ENCODE results near the gene DGKK.

Gene DGKK, protein sequence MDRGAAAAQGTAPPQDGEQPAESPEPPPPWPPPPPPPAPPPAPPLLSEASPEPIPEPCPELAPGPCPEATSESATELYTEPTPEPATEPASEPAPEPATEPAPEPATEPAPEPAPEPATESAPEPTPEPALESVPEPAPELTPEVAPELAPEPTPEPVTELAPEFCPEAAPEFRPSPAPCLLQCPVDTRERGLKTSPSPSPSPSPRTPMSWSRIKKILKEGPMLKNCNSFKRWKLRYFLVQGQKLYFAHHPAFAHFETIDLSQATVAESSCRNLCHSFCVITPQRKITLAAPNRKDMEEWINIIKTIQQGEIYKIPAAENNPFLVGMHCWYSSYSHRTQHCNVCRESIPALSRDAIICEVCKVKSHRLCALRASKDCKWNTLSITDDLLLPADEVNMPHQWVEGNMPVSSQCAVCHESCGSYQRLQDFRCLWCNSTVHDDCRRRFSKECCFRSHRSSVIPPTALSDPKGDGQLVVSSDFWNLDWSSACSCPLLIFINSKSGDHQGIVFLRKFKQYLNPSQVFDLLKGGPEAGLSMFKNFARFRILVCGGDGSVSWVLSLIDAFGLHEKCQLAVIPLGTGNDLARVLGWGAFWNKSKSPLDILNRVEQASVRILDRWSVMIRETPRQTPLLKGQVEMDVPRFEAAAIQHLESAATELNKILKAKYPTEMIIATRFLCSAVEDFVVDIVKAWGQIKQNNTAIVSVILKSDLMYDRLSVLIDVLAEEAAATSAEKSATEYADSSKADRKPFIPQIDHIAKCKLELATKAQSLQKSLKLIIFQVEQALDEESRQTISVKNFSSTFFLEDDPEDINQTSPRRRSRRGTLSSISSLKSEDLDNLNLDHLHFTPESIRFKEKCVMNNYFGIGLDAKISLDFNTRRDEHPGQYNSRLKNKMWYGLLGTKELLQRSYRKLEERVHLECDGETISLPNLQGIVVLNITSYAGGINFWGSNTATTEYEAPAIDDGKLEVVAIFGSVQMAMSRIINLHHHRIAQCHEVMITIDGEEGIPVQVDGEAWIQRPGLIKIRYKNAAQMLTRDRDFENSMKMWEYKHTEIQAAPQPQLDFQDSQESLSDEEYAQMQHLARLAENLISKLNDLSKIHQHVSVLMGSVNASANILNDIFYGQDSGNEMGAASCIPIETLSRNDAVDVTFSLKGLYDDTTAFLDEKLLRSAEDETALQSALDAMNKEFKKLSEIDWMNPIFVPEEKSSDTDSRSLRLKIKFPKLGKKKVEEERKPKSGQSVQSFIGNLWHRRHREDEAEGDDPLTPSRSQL

DNA sequence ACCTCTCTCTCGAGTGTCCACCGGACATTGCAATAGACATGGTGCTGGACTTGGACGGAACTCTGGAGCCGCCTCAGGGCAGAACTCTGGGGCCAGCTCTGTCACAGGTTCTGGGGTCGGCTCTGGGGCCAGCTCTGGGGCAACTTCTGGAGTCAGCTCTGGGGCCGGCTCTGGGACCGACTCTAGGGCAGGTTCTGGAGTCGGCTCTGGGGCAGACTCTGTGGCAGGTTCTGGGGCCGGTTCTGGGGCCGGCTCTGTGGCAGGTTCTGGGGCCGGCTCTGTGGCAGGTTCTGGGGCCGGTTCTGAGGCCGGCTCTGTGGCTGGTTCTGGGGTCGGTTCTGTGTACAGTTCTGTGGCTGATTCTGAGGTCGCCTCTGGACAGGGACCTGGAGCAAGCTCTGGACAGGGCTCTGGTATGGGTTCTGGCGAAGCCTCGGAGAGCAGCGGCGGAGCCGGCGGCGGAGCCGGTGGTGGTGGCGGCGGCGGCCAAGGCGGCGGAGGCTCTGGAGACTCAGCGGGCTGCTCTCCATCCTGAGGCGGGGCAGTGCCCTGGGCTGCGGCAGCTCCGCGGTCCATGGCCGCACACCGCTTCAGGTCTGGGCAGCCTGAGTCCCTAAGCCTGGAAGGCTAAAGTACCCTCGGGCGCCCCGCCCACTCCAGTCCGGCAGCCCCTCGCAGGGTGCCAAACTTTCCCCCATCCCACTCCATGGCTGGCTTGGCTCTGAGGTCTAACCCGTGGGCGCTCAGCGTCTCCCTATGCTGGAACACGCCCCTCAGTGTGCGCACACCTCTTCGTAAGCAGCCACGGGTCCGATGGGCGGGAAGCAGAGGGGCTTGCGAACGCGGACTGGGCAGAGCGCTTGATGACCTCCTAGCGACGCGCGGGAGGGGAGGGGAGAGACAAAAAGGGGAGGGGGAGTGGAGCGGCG is at the start of gene DGKK:
Gene DGKK (minus strand): TSS at position 723 of the 929 bp plus-strand sequence. CDS start 147 bp downstream, at position 576.
- peak within 1 kb of the TSS; percentile 31 for H3K4me3 Mint-ChIP-seq
- H3K27ac Mint-ChIP-seq: no peak within 1 kb of the TSS
- peaks cover 3% of the 10 kb centered on the region for H3K4me1 Mint-ChIP-seq
- H3K9me3 Mint-ChIP-seq: no peaks in the 10 kb centered on the region
- no peaks in the 10 kb centered on the region for H3K36me3 Mint-ChIP-seq
- peaks cover 25% of the 10 kb centered on the region for H3K27me3 Mint-ChIP-seq

DNA sequence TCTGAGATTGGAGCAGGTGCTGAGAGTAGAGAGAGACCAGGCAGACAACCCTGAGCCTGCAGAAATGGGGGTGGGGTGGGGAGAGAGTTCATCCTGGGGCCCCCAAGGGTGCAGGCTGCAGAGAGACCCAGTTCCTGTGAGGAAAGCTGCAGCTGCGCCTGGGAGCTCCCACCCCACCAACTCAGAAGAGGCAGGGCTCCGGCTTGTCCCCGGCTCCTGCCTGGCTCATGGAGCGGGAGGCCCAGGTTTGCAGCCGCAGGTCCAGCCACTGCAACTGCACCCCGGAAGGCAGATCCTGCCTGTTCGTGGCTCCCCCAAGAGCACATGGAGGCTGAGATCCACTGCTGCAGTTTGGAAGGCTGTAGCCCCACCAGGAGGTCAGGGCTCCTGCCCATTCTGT is 44.2 kb upstream of the DGKK start:
- Mint-ChIP-seq H3K9me3 (no peaks in the 10 kb centered on the region), H3K36me3 (no peaks in the 10 kb centered on the region), H3K4me1 (no peaks in the 10 kb centered on the region), H3K4me3 (no peak overlapping the region), H3K27me3 (peaks cover 2% of the 10 kb centered on the region), H3K27ac (no peak overlapping the region)

DNA sequence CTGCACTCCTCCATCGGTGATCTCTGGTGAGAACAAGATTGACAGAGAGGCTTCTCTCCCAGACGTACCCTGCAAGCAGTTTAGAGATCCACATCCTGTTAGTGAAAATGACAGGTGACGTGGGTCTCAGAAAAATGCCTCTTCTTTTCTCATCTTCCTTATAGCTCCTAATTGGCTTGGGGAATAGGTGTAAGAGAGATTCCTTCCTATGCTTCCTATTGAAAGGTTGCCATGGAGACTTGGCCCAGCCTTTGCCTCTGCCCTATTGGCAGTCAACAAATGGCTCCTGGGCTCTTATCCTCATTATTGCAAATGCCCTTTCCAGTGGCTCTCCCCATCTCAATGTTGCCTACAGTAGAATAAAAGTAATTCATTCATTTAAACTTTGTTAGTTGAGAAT is 26.5 kb upstream of the DGKK start:
- Mint-ChIP-seq H3K36me3 (no peaks in the 10 kb centered on the region), H3K27me3 (peaks cover 9% of the 10 kb centered on the region), H3K4me1 (no peaks in the 10 kb centered on the region), H3K4me3 (no peak overlapping the region), H3K27ac (no peak overlapping the region), H3K9me3 (no peaks in the 10 kb centered on the region)

DNA sequence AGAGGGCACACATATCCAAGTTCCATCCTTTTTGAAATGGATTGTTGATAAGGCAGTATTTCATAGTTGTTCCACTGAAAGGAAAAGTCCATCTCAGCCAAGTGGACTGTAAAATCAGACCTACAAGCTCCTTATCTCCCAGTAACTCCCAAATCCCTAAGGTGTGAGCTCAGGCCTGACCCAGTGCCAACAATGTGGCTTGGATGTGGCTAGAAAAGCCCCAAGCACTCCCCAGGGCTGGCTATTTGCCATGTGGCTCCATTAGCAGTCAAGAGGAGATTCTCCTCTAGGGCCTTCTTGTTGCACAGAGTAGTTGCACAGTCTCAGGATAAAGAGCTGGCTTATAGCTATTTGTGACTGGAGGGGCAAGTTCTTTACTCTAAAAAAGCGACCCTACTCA is 25.0 kb upstream of the DGKK start:
- Mint-ChIP-seq H3K36me3 (no peaks in the 10 kb centered on the region), H3K4me3 (no peak overlapping the region), H3K9me3 (no peaks in the 10 kb centered on the region), H3K4me1 (no peaks in the 10 kb centered on the region), H3K27me3 (peaks cover 10% of the 10 kb centered on the region), H3K27ac (no peak overlapping the region)

DNA sequence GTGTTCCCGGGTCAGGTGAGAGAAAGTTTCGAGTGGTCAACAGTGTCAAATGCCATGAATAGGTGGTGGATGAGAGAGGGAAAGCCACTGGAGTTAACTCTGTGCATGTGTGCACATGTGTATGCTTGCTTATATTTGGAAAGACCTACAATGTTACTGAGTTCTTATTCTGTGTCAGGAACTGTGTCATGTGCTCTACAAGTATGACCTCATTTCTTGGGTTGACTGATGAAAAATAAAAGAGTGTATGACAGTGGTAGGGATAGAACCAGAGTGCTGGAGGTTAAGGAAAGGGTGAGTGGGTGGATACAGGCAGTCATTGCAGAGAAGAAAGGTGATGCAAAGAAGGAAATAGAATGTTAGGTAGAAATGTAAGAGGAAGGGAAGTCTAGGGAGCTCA is 22.1 kb upstream of the DGKK start:
- H3K27ac Mint-ChIP-seq: no peak overlapping the region
- H3K36me3 Mint-ChIP-seq: no peaks in the 10 kb centered on the region
- H3K9me3 Mint-ChIP-seq: no peaks in the 10 kb centered on the region
- H3K4me3 Mint-ChIP-seq: no peak overlapping the region
- peaks cover 9% of the 10 kb centered on the region for H3K27me3 Mint-ChIP-seq
- no peaks in the 10 kb centered on the region for H3K4me1 Mint-ChIP-seq

DNA sequence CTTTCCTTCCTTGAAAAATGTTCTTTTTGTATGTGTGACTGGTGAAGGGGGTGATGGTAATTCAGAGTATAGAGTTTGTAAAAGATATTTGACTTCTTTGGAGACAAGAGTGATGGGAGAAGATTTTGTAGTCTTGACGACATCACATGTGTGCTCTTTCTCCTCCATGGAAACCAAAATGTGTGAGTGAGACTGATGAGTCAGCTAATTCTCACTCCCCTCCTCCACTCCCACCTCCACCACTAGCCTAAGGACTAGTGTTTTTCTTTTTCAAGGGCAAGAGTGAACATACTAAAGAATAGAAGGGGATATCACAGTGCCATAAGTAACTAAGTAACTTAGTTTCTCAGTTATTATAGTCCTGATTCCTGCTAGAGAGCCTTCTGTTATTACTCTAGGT is 14.0 kb upstream of the DGKK start:
- Mint-ChIP-seq H3K36me3 (no peaks in the 10 kb centered on the region), H3K4me1 (no peaks in the 10 kb centered on the region), H3K27ac (no peak overlapping the region)

DNA sequence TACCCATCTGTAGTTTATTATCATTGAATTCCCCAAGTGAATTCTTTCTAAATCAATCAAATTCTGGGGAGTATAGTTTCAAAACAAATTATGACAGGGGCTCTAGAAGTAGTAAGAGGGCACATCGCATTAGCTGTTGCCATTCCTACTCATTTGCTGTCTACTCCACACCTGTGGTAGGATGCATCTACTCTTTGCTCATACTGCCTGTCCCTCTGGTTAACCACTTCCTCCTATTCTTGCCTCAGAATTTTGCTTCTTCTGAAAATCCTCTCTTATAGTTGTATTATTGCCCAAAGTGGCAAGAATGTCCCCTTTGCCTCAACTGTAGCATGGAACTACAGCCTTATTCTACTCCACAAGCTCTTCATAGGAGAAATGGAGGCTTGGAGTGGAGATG is 12.7 kb upstream of the DGKK start:
- Mint-ChIP-seq H3K4me1 (no peaks in the 10 kb centered on the region), H3K27me3 (peaks cover 7% of the 10 kb centered on the region), H3K27ac (no peak overlapping the region), H3K9me3 (peaks cover 4% of the 10 kb centered on the region), H3K4me3 (no peak overlapping the region), H3K36me3 (no peaks in the 10 kb centered on the region)

More for the DNA sequence above, 14.0 kb upstream of the DGKK start:
- peaks cover 4% of the 10 kb centered on the region for H3K9me3 Mint-ChIP-seq
- no peak overlapping the region for H3K4me3 Mint-ChIP-seq
- peaks cover 3% of the 10 kb centered on the region for H3K27me3 Mint-ChIP-seq

DNA sequence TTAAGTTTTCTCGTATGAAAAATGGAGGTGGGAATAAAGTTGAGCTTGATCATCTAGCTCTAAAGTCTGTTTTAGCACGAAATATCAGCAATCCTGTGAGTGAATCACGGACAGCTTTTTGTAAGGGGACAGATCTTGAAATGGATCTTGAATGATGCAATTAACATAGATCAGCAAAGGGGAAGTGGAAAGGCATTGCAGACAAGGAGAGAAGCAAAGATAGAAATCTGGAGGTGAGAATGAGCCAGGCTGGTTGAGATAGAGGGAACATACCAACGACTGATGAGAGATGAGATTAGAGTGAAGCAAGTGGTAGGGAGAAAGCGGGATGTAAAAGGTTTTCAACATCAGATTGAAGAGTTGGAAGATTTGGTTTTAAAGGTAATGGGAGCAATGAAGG is 4.6 kb upstream of the DGKK start:
- no peaks in the 10 kb centered on the region for H3K36me3 Mint-ChIP-seq
- H3K9me3 Mint-ChIP-seq: no peaks in the 10 kb centered on the region
- no peak overlapping the region for H3K4me3 Mint-ChIP-seq
- H3K27ac Mint-ChIP-seq: no peak overlapping the region
- peaks cover 12% of the 10 kb centered on the region for H3K27me3 Mint-ChIP-seq
- peaks cover 3% of the 10 kb centered on the region for H3K4me1 Mint-ChIP-seq

DNA sequence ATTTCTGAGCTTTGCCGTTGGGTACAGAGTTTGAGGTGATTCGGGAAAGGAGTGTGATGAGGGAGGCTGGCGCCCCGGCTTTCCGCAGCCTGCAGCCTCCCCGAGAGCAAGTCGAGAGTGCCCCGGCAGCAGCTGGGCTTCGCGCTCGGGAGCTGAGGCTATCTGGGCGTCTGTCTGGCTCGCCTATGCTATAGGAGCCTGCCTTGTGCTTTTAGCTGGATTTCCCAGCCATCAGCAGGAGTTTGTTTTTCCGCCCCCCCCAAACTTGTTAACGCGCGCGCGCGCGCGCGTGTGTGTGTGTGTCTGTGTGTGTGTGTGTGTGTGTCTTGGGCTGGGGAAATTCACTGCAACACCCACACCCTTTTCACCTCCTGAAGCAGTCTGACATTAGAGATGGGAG is 765 bp upstream of the DGKK start:
- H3K4me3 Mint-ChIP-seq: peak overlapping the region; percentile 31
- peaks cover 23% of the 10 kb centered on the region for H3K27me3 Mint-ChIP-seq
- H3K9me3 Mint-ChIP-seq: no peaks in the 10 kb centered on the region
- peaks cover 3% of the 10 kb centered on the region for H3K4me1 Mint-ChIP-seq
- no peak overlapping the region for H3K27ac Mint-ChIP-seq
- no peaks in the 10 kb centered on the region for H3K36me3 Mint-ChIP-seq

DNA sequence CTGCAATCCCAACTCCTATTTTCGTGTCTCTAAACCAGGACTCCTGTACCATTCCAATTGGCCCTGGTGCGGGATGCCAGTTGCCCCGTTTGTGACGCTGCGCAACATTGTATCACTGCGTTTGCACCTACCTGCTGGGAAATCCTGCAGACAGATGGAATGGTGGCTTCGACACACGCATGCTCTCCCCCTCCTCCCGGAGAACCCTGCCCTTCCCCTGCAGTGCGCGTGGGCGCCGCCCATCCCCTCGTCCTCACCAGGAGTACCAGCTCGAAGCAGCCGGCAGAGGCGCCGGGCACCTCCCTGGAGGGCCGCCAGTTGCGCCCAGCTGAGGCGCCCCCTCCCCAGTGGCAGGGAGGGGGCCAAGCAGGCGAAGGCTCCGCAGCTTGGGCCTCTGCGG is 1.4 kb downstream of the DGKK start:
- H3K27me3 Mint-ChIP-seq: peaks cover 29% of the 10 kb centered on the region
- no peak overlapping the region for H3K27ac Mint-ChIP-seq
- peaks cover 3% of the 10 kb centered on the region for H3K4me1 Mint-ChIP-seq
- H3K36me3 Mint-ChIP-seq: no peaks in the 10 kb centered on the region
- no peaks in the 10 kb centered on the region for H3K9me3 Mint-ChIP-seq
- no peak overlapping the region for H3K4me3 Mint-ChIP-seq

DNA sequence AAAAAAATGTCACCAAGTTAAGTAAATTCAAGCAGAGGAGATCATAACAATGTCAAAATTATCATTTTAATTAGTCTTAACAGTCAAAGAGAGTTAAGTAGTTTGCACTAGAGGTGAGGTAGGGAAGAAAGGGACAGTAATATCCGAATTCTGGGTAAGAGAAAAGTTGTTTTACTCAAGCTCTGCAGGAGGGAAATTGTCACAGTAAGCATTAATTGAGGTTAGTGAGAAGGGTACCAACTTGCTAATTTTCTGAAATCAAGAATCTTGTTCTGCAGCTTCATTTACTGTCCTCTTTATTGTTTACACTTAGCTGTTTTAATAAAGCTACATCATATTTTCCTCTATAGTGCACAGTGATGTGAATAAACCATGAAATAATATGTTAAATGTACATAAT is 11.0 kb downstream of the DGKK start:
- H3K4me3 Mint-ChIP-seq: no peak overlapping the region
- H3K27me3 Mint-ChIP-seq: peaks cover 2% of the 10 kb centered on the region
- no peak overlapping the region for H3K27ac Mint-ChIP-seq
- no peaks in the 10 kb centered on the region for H3K4me1 Mint-ChIP-seq
- H3K36me3 Mint-ChIP-seq: no peaks in the 10 kb centered on the region
- no peaks in the 10 kb centered on the region for H3K9me3 Mint-ChIP-seq

DNA sequence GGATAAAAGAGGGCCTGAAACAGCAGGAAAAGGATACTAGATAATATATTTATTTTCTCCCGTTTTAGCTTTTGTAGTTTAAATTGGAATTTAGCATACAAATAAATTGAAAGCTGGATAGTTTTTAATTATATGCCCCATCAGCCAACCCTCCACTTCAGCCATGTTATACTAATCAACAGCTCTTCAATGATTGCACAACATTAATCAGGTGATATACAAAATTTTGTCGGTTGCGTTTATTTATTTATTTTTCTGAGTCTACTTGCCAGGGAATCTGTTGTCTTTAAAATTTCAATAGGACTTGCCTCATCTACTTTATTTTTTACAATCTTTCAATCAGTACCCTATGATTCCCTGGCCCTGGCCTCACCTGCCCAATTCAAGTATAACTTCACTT is 12.1 kb downstream of the DGKK start:
- Mint-ChIP-seq H3K4me3 (no peak overlapping the region), H3K36me3 (no peaks in the 10 kb centered on the region), H3K4me1 (no peaks in the 10 kb centered on the region), H3K27me3 (peaks cover 2% of the 10 kb centered on the region), H3K27ac (no peak overlapping the region), H3K9me3 (no peaks in the 10 kb centered on the region)

DNA sequence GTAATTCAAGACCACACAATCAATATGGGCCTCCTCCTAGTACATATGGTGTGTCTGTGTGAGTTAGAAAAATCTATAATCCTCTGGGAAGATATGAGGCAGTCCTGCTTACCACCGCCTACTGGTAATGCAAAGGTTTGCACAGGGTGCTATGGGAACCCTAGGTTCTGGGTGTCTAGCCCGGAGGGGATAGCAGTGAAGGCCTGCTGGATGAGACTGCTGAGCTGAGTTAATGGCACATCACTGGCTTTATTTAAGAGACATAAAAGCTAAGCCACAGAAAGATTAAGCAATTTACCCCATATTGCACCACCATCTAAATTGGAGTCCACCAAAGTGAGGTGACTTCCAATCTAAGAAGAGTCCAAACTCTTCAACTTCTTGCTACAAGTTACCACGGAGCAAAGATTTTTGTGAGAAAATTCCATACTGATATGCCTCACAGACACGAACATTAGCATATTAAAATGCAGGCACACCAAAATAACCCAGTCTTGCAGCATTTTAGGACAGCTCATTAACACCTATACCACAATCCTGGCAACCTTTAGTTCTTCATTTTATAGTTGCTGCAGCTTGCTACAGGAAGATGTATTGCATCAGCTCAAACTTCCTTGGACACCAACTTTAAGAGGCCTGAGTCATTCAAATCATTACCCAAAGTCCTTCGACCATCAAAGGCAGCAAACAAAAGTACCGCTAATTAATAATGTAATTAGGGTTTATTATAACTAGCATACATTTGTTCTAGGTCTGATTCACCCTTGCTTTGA is 13.7 kb downstream of the DGKK start:
- no peaks in the 10 kb centered on the region for H3K27me3 Mint-ChIP-seq
- H3K4me1 Mint-ChIP-seq: no peaks in the 10 kb centered on the region
- H3K36me3 Mint-ChIP-seq: no peaks in the 10 kb centered on the region
- no peak overlapping the region for H3K27ac Mint-ChIP-seq
- no peak overlapping the region for H3K4me3 Mint-ChIP-seq
- no peaks in the 10 kb centered on the region for H3K9me3 Mint-ChIP-seq

DNA sequence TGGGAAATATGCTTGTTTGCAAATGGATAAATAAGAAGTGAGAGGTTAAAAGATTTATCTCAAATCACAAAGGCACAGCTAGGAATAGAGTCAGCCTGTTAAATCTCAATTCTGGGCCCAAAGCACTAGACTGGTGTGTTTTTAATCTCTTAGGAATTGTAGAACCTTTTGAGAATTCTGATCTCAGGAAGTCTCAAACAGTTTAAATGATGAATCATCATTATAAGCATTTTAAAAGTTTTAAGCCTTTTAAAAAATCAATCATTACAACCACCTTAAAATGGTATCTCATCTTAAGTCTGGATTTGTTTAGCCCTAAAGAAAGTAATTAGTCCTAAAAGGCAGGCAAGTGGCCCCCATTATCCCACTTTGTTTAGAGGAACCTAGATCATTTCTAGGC is 17.8 kb downstream of the DGKK start:
- Mint-ChIP-seq H3K36me3 (no peaks in the 10 kb centered on the region), H3K27me3 (peaks cover 1% of the 10 kb centered on the region), H3K27ac (no peak overlapping the region), H3K4me1 (no peaks in the 10 kb centered on the region), H3K9me3 (no peaks in the 10 kb centered on the region), H3K4me3 (no peak overlapping the region)

Measured in activated naive CD4-positive, alpha-beta T cell treated with anti-CD3 and anti-CD28 coated beads, Interleukin-2, amount 50 U/mL, for 24 hours (primary cell).